HG03108 (cell line): ENCODE measurements around the gene PRG3.

ENCODE experiments used
- ATAC-seq: cut with Tn5 transposase; IDR thresholded peaks from one replicate; pipeline ENCODE4 v1.9.1; 2021; ENCODE audit warnings: moderate library complexity; ENCODE audit not compliant: unreplicated experiment

PRG3 gene

DNA sequence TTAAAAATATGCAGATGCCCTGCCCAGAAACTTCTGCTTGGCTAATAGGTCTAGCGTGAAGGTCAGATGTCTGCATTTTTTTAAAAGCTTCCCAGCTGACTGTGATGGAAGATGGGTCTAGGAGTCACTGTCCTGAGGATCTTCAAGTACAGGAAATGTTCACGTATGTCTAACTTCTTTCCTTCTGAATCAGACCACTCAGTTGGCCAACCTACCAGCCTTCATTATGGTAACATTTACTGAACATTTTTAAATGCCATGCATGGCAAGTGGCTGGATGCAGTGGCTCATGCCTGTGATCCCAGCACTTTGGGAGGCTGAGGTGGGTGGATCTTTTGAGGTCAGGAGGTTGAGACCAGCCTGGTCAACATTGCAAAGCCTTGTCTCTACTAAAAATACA is 10.6 kb upstream of the PRG3 start:
- no peak for ATAC-seq

DNA sequence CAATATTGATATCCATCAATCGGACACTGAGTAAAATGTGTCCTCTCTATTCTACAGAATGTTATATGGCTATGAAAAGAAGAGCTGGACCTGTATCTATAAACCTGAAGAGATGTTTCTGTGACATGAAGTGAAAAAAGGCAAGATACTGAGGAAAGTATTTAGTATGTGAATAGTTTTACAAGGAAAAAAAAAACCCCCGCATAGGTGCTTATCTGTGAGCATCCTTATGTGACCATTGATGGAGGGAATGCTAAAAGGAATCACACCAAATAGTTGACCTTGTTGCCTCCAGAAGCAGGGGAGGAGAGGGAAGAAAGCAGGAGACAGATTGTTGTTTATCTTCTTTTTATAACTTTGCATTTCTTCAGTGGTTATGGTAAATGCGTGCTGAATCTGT is 10.2 kb upstream of the PRG3 start:
- ATAC-seq: no peak

DNA sequence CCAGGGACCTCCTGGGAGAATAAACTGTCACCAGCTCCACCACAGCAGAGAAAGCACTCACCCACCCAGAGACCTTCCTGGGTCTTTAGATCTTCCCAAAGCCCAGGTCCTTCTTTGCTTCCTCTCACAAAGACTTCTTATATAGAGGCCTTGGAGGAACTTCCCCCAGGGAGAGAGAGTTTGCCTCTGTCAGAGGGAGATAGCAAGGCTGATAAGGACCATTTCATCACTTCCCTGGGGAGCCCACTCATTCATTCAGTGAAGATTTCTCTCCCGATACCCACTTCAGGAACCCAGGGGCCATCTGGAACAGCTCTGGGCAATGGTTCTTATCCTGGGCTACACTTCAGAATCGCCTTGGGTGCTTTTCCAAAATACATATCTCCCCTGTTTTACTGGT is 9.6 kb upstream of the PRG3 start, which contains the start of gene PRG2:
Gene PRG2, minus strand, starts transcription at position 116 of the 400 bp plus-strand sequence. CDS start 706 bp downstream, outside the sequence.
- ATAC-seq: no peak

DNA sequence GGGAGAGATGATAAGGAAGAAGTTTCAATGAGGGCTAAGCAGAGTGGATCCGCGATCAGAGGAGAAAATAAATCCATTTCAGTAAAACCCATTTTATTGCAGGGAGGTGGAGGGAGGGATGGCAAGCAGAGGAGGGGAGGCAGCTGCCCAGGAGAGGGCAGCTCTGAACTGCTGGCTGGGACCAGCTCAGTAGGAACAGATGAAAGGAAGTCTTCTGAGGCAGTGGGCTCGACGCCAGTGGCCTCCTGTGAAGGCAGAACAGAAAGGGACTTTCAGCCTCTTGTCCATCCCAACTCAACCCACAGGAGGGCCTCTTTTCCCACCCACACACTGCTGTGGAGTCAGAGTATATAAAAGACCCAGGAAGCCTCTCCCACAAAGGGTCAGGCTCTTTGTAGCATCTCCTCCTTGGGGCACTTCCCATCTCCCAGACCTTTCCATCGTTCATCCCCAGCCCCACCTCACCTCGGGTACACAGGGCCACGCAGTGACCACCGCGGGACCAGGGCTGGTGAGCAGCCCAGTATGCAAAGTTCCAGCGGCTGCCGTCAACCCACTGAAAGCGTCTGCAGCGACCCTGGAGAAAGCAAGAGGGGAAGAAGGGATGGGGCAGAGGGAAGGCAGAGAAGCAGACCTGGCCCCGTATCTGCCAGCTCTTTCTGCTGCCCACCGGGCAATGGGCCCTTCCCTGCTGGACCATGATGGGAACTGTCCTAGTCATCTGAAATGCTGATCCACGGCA is 6.5 kb upstream of the PRG3 start:
- ATAC-seq: no peak

DNA sequence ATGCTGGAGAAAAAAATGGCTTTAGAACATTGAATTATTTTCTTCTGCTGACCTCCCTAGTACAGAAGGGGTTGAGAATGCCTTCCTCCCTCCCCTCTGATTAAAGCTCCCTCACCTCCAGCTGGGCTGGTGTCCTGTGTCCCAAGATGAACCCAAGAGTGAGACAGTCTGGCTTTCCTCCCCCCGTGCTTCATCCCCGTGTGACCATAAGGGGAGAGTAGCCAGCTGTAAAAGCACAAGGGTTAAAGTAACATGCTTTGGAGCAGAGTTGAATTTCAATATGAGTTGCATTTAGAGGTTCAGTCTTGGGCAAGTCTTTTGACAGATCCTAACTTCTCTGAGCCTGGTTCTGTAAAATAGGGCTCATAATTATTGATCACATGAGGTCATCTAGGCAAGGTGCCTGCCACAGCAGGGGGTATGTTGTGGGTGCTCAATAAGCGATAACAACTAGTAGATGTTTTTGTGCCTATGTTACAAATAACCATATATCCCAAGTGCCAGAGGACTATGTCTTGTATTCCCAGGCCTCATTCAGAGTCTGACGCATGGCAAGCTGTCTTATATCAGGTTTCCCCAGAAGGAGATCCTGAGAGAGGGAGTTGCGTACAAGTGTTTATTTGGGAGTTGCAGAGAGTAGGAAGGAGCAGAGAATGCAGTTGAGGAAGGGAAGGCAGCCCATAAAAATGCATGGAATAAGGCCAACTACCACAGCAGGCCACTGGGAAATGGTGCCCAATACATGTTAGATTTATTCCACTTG is 5.4 kb upstream of the PRG3 start:
- ATAC-seq: no peak

DNA sequence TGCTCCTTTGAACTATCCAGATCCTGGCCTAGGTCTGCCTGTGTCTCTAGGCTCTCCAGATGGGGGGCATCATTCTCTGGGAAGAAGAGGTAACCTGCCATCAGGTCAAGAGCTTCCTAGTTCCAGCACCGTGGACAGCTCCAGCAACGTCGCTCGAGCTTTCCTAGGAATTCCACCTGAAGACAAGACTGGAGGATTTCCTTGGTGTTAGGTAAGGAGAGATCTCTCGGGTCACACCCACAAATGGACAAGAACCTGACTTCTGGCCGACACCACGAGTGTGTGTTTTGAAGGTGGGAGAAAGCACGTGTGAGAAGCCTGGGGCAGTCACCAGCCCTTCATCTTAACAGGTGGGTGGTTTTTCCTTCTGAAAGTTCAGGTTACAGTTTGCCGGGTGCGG is 1.2 kb downstream of the PRG3 start:
- no peak for ATAC-seq

DNA sequence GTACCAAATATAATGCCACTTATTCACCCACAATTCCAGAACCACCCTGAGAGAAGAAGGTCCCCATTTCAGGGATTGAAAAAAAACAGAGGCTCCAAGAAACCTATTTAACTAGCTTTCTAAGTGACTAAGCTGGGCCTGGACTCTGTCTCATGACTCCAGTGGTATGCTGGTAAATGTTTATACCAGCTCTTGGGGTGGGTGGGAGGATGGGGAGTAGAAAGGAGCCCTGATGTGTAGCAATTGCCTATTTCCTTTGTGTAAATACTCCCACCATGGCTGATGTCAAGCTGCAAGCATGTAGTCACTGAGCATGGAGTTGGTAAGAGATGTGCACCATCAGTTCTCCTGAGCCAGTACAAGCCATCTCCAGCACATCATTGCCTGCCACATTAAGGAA is 2.8 kb downstream of the PRG3 start:
- ATAC-seq: no peak

DNA sequence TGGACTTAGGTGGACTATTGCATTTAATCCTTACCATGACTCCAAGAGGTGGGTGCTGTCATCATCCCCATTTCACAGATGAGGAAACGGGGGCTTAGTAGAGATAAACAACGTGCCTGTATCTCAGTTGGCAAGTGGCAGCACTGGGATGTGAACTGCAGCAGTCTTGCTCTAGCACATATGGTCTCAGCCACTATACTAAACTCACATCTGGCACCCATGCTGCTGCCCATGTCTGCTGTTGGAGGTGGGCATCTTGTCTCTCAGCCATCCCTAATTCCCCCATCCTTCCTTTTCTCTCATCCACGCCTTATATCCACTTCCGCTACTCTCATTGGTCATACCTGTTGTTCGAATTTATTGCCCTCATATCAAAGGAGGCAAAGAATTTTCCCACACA is 3.8 kb downstream of the PRG3 start:
- ATAC-seq: no peak

DNA sequence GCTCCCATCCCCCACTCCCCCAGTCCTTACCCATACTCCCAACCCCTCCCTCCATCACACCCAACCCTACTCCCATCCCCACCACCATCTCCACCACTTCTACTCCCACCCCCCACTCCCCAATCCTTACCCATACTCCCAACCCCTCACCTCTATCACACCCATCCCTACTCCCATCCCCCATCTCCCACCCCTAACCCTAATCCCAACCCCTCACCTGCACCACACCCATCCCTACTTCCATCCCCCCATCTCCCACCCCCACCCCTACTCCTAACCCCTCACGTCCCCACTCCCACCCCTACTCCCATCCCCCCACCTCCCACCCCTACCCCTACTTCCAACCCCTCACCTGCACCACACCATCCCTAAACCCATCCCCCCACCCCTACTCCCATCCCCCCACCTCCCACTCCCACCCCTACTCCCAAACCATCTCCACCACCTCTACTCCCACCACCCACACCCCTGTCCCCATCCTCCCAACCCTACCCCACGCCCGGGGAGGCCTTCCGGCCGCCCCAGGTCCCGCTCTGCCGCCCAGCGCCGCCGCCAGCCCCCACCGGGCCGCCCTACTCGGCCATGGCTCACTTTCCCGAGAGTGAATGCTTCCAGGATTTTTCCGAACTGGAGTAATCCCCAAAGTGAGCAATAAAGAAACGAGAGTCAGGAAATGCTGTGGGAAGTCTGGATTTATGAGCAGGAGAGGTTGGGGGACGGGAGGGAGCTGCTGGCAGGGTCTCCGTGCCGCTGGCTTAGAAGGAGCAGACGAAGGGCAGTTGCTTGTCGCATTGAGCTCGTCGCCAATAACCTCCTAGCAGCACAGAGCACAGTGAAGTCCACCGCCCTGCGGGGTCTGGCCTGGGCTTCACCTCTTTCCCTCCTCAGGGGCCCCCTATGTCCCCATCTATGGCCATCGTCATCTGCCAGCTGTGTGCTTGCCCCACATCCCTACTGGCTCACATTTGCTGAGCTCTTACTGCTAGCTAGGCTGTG is 4.6 kb downstream of the PRG3 start:
- no peak for ATAC-seq

DNA sequence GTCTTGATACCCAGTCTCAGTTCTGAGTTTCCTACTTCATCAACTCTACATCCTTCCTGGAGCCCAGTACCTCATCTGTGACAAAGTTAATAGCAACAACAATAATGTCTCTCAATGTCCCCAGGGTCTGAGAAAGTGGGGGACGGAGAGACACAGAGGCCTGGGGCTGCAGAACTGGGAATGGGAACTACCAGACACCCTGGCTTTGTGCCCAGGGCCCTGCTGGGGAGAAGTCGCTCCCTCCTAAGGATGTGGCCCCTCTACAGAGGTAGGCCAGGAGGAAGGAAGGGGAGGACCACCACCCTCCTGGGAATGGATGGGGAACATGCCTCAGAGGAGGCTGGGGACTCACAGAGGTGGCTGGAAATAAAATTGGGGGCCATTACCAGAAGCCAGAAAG is 5.5 kb downstream of the PRG3 start:
- no peak for ATAC-seq

DNA sequence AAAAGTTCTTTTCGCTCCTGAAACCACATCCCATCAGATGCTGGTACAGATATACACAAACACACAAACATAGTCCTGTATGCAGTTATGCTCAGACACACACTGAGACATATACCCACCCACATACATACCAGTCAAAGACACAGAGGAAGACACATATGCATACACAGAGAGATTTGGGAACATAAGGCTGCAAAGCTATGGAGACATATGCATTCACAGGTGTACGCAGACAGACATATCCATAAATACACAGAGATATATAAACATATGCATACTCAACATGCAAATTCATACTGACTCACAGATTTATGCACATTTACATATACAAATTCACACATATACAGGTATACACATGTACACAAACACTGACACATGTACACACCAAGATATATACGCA is 6.0 kb downstream of the PRG3 start:
- ATAC-seq: no peak

DNA sequence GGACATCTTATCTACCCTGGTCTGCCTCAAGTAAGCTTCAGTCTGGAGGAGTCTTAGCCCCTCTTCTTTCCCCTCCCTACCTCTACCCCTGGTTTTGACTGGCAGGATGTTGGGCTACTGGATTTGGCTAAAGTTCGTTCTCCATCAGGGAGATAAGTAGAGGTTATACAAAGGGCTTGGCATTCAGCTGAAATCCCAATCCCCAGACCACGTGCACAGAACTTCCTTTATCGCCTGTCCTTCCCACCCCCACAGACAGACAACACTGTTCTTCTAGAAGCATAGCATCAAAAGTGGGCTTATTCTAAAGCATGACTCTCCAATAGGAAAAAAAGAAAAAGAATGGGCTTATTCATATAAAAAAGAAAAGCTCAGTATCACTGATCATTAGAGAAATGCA is 7.8 kb downstream of the PRG3 start:
- ATAC-seq: no peak

DNA sequence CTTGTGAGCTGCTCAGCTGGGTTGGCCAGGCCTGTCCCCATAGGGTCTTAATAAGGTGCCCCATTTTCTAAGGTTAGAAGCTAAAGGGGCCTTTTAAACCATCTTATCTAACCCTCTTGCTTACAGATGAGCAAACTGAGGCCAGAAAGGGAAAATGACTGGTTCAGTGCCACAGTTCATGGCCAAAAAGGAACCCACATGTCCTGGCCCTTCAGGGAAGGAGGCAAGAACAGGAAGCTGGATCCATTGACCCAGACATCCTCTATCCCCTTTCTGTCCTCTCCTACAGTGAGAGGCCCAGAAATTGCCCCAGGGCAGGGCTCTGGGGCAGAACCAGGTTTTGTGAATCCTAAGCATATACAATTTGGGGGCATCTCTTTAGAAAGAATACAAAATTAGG is 10.0 kb downstream of the PRG3 start:
- ATAC-seq: no peak

DNA sequence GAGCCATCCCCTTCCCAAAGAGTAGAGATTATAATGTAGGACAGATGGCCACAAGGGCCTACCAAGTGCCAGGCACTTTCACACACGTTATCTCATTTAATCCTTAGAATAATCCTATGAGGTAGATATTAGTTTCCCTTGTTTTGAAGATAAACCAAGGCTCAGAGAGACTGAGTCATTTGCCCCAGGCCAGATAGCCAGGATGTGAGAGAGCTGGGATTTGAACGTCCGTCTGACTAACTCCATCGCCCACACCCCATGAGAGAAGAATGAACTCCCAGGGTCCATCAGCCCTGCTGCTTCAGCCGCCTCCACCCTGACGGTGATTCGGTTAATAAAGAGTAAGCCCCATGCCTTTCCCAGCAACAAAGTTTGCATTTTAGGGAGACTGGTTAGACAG is 10.7 kb downstream of the PRG3 start:
- ATAC-seq: no peak

DNA sequence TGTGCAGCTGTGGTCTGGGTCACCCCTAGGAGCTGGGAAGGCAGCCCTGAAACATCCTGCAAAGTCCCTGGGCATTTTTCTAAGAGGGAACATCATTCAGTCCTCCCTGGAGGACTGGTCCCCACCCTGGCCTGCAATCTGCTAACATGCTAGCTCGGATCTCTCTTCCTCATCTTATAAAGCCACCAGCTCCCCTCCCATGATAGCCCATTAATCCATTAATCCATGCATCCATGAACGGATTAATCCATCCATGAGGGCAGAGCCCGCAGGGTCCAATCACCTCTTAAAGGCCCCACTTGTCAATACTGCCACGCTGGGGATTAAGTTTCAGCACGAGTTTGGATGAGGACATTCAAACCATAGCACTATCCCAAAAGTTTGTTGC is 12.1 kb downstream of the PRG3 start:
- ATAC-seq: no peak

DNA sequence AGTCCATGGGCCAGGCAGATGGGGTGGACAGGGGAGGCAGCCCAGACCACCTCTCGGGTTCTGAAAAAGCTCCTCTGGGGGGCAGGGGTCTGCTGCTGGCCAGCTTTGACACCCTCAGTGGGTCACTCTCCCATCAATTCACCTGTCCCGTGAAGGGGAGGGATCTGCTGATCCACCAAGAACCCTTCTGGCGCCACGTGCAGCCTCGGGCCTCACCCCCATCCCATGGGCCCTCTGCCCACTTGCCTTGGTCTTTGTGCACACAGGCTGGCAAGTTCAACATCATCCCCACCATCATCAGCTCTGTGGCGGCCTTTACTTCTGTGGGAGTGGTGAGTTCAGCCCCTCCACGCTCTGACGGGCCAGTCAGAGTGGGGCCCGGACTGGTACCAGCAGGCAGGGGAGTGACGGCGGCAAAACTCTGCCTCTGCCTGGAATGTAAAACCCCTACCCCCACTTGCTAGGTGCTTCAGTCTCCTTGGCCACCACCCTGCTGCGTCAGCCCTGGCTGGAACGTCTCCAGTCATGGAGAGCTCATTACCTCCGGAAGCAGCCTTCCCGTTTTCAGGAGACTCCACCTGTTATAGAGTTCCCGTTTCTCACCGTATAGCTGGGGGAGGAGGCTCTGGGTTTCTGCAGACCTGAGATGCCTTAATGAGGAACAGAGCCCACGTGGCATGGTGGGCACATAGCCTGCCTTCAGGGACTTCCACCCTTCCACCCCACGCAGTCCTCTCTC is 12.7 kb downstream of the PRG3 start:
- no peak for ATAC-seq

DNA sequence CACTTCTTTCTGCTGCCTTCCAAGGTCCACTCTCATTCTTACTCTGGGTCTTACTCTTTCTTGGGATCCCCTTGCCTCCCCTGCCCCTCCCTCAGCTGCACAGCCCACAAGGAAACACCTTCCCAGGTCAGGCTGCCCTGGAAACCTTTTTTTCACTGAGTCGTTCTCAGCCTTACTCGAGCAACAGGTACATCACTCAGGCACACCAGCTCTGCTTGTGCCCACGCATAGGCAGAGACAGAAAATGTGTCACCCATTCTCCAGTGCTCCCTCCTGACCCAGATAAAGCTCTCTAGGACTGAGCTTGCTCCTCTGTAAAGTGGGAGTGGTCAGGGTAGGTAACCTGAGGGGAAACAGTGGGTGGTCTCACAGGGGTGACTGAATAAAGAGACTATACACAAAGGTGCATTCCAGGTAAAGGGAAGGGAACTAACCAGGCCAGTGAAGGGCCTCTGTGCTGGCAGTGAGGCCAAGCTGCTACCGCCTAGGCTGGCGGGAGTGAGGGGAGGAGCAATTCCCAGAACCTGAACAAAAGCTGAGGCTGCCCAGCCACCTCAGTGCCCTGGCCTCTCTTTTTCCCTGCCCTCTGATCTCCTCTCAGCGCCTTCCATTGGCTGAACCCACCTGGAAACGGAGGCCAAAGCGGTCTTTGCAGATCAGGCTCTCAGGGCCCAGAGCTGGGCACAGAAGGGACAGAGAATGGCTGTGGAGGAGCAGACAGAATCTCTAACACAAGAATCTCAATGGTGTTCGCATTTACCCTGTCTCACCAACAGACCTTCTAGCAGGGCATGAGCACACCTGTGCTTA is 15.9 kb downstream of the PRG3 start:
- no peak for ATAC-seq

DNA sequence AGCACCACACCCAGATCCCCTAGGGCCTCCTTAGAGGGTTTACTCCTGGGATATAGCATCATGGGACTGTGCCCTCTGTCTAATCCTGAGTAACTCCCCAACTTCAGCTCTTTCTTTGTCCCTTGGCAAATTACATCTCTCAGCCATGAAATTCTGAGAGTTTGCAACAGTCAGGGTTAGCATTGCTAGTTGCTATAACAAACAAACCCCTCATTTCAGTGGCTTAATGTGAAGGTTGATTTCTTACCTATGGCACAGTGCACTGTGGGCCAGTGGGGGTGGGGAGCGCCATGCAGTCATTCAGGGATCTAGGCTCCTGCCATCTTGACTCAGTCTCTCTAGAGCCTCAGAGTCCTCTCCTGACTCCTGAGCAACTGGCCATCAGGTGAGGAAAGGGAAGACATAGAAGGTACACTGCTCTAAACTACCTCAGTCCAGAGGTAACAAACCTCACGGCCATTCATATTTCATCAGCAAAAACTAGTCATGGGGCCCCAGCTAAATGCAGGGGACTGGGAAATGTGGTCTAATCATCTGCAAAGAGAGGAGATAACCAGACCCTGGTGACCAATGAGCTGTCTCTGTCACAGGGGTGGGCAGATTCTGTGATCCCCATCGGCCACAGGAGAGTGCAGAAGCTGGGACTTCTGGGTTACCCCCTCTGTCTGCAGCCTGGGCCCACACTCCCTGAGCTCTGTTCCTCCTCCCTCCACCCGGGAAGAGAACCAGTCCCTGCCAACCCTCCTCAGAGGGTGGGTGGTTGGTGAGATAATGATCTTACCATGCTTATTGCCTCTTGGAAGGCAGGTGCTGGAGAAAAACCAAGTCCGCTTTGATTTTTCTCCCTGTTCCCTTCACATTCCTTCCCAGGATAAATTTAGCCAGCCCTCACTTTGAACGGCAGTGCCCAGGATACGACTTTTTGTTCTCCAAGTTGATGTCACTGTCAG is 17.5 kb downstream of the PRG3 start:
- ATAC-seq: no peak

DNA sequence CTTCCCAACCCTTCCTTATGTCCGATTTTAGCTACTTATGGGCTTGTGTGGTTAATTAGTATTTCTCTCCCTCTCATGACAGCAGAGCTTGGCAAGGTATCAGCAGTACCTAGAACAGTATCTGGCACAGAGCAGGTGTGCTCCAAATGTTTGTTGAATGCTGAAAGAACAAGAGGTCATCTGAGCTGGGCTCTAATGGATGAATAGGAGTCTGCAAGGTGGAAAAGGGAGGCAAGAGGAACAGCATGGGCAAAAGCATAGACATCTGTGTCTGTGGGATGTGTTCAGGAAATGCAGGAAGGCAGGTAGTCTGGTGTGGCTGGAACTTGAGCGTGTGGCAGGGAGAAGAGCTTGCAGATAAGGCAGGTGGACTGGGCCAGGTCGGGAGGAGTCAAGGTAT is 19.0 kb downstream of the PRG3 start:
- no peak for ATAC-seq
